Astrocyte of the spinal cord (primary cell): ENCODE results near the gene CDKN2B-AS1.

ENCODE experiments used
- DNase-seq: peaks from one replicate; pipeline ENCODE4 v3.0.0; 2011; ENCODE audit warnings: low read depth, low spot score
- H3K4me3 ChIP-seq: 2 replicates; pipeline ENCODE4 v1.5.1; 2011; ENCODE audit warnings: low read depth, mild to moderate bottlenecking, low read length, moderate library complexity
- CTCF ChIP-seq: IDR thresholded peaks from 2 replicates; pipeline ENCODE4 v1.5.1; 2012; ENCODE audit warnings: low read depth, mild to moderate bottlenecking, low read length, inconsistent platforms
- in situ Hi-C: cut with HindIII; loops from 2 replicates; pipeline ENCODE4 v1.10.0; 2017; ENCODE audit warnings: low sequenced_read_pairs

The CDKN2B-AS1 gene

GRCh38 chr9:22043928-22044327 is 49.3 kb downstream of the CDKN2B-AS1 start:
- no peak for TF ChIP-seq CTCF
- no peak overlapping the region for H3K4me3 ChIP-seq
- no peak for DNase-seq
- in situ Hi-C loops: no loop called here

- H3K4me3 ChIP-seq: no peak overlapping the region
- peak; percentile 84 for DNase-seq
- in situ Hi-C loops: no loop called here
- no peak for TF ChIP-seq CTCF
Measured at GRCh38 chr9:22044583-22044982, 50.0 kb downstream of the CDKN2B-AS1 start.

GRCh38 chr9:22045423-22045822 is 50.8 kb downstream of the CDKN2B-AS1 start:
- no peak for DNase-seq
- no peak for TF ChIP-seq CTCF
- H3K4me3 ChIP-seq: no peak overlapping the region
- in situ Hi-C loops: no loop called here

- no peak for TF ChIP-seq CTCF
- in situ Hi-C loops: no loop called here
Measured at GRCh38 chr9:22046243-22046885, 51.8 kb downstream of the CDKN2B-AS1 start.

GRCh38 chr9:22047596-22047995 is 53.0 kb downstream of the CDKN2B-AS1 start:
- no peak for TF ChIP-seq CTCF
- in situ Hi-C loops: no loop called here
- no peak for DNase-seq
- H3K4me3 ChIP-seq: no peak overlapping the region

More at GRCh38 chr9:22046243-22046885, 51.8 kb downstream of the CDKN2B-AS1 start:
- DNase-seq: no peak
- no peak overlapping the region for H3K4me3 ChIP-seq

- H3K4me3 ChIP-seq: no peak overlapping the region
- TF ChIP-seq CTCF: no peak
- in situ Hi-C loops: no loop called here
- peak; percentile 56 for DNase-seq
Measured at GRCh38 chr9:22049411-22049810, 54.8 kb downstream of the CDKN2B-AS1 start.
